ENCODE results near the gene TMEM203. TPM values are rescaled to one million over a fixed set of nuclear protein-coding genes. Genes with fewer than 3 reads are reported as not detected.

TMEM203 gene
- total and polyA plus RNA-seq, 2 experiments from 2014 or later: 32.7 to 53.4 TPM

- no peaks in the 10 kb centered on the region for H3K9me2 ChIP-seq (ENCODE audit: insufficient read depth)
- H3K27ac ChIP-seq (ENCODE audit: low read depth): no peak overlapping the region
- H3K27ac Mint-ChIP-seq: no peak overlapping the region
- peaks cover 86% of the 10 kb centered on the region for H3K27me3 ChIP-seq (ENCODE audit: insufficient read depth)
- H3K27me3 Mint-ChIP-seq (ENCODE audit: insufficient read depth, low read depth, poor library complexity): peaks cover 87% of the 10 kb centered on the region
- peak overlapping the region; percentile 82 for H3K4me2 ChIP-seq
- peak; percentile 7 for ATAC-seq
- peak overlapping the region; percentile 69 for H3K4me3 Mint-ChIP-seq
- peak; percentile 73 for DNase-seq (ENCODE audit: low spot score)
- no peaks in the 10 kb centered on the region for H3K36me3 ChIP-seq (ENCODE audit: insufficient read depth)
- H2AFZ ChIP-seq: no peak overlapping the region
- no peaks in the 10 kb centered on the region for H3K36me3 Mint-ChIP-seq (ENCODE audit: low read depth)
- H3K4me3 ChIP-seq: peak overlapping the region; percentile 62
- H3K4me1 ChIP-seq (ENCODE audit: insufficient read depth): no peaks in the 10 kb centered on the region; the same call in 1 of the 2 replicates
- H4K20me1 ChIP-seq (replicated peaks; ENCODE audit: insufficient read depth): no peaks in the 10 kb centered on the region
- no peaks in the 10 kb centered on the region; the same call in 2 of the 3 replicates for H3K4me1 Mint-ChIP-seq
- TF ChIP-seq STAT1 (IDR thresholded peaks at IDR 0.05; ENCODE audit: unreplicated experiment): no peak
- TF ChIP-seq REST (IDR thresholded peaks at IDR 0.05; ENCODE audit: unreplicated experiment): no peak
- TF ChIP-seq JUNB (IDR thresholded peaks at IDR 0.05; ENCODE audit: unreplicated experiment): no peak
- no peak for TF ChIP-seq CREB1 (CRISPR knock-in tag; IDR thresholded peaks at IDR 0.05; ENCODE audit: low read depth)
- no peak for TF ChIP-seq POLR2AphosphoS5 (IDR thresholded peaks at IDR 0.05; ENCODE audit: low read depth)
- no peak for TF ChIP-seq ZNF331 (CRISPR knock-in tag; IDR thresholded peaks at IDR 0.05; ENCODE audit: low read depth)
- TF ChIP-seq ZNF114 (CRISPR knock-in tag; IDR thresholded peaks at IDR 0.05): no peak
- TF ChIP-seq CTCF (conservative IDR thresholded peaks at IDR 0.05; ENCODE audit: low read depth in 2 of 2): no peak
- no peak for TF ChIP-seq EZH2 (IDR thresholded peaks at IDR 0.05; ENCODE audit: low read depth, unreplicated experiment)
- no peaks in the 10 kb centered on the region for H3F3A ChIP-seq (replicated peaks; ENCODE audit: low read depth)
- H3K79me2 ChIP-seq (replicated peaks; ENCODE audit: insufficient read depth): no peaks in the 10 kb centered on the region
- no peaks in the 10 kb centered on the region for H3K9me3 Mint-ChIP-seq
Observed at GRCh38 chr9:137163365-137163715, 42.1 kb downstream of the TMEM203 start.

- DNase-seq (ENCODE audit: low spot score) (peak; percentile 74), ATAC-seq (peak; percentile 30)
- Mint-ChIP-seq H3K4me1 (no peaks in the 10 kb centered on the region; the same call in 2 of the 3 replicates), H3K27ac (no peak overlapping the region), H3K27me3 (ENCODE audit: insufficient read depth, low read depth, poor library complexity) (peaks cover 87% of the 10 kb centered on the region), H3K36me3 (ENCODE audit: low read depth) (no peaks in the 10 kb centered on the region), H3K4me3 (peak overlapping the region; percentile 69), H3K9me3 (no peaks in the 10 kb centered on the region)
- Histone ChIP-seq H3K27ac (ENCODE audit: low read depth) (no peak overlapping the region), H3K4me1 (ENCODE audit: insufficient read depth) (no peaks in the 10 kb centered on the region), H2AFZ (peak overlapping the region; percentile 56), H3K36me3 (ENCODE audit: insufficient read depth) (no peaks in the 10 kb centered on the region), H3K79me2 (replicated peaks; ENCODE audit: insufficient read depth) (no peaks in the 10 kb centered on the region), H3K27me3 (ENCODE audit: insufficient read depth) (peaks cover 86% of the 10 kb centered on the region), H3K4me2 (peak overlapping the region; percentile 82), H3K9me2 (ENCODE audit: insufficient read depth) (no peaks in the 10 kb centered on the region), H3F3A (replicated peaks; ENCODE audit: low read depth) (no peaks in the 10 kb centered on the region), H3K4me3 (peak overlapping the region; percentile 62), H4K20me1 (replicated peaks; ENCODE audit: insufficient read depth) (no peaks in the 10 kb centered on the region)
- TF ChIP-seq REST (IDR thresholded peaks at IDR 0.05; ENCODE audit: unreplicated experiment) (no peak), CTCF (conservative IDR thresholded peaks at IDR 0.05; ENCODE audit: low read depth in 2 of 2) (peak in 1 of 2 experiments; percentile 23; a peak in 2 of 4 replicates), EZH2 (IDR thresholded peaks at IDR 0.05; ENCODE audit: low read depth, unreplicated experiment) (peak; percentile 46), JUNB (IDR thresholded peaks at IDR 0.05; ENCODE audit: unreplicated experiment) (no peak)
Observed at GRCh38 chr9:137162505-137163364, 42.7 kb downstream of the TMEM203 start.
